ENCODE data around the gene ABCC9.
"Not testable (repeated sequence)": the region's sequence is repeated elsewhere in the genome, so short reads cannot be mapped to it uniquely, and the experiment has no call there.

ABCC9 gene

DNA sequence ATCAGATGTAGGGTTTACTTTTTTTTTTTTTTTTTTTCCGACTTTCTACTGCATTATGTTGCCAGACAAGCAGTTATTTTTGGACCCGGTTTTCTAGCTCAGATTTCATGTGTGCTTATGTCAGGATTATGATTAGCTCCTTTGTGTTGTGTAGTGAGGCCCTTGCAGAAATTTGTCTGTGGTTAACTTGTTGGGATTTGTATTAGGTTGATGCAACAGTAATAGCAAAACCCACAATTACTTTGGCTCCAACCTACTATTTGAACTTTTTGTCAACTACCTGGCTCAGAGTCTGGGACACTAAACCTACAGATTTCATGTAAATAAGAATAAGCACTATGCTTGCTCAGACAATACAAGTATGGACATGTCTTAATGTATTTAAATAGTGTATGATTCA is 122.6 kb downstream of the ABCC9 start:
- Histone ChIP-seq H3K79me2 (ENCODE audit: control insufficient read depth, insufficient read depth, low read length, unreplicated experiment) (no peaks in the 10 kb centered on the region), H3K4me3 (ENCODE audit: low read depth, low read length) (no peak overlapping the region), H2AFZ (ENCODE audit: low read length, unreplicated experiment) (no peak overlapping the region), H3K27ac (ENCODE audit: low read depth, low read length) (peak overlapping the region; percentile 46), H3K4me1 (ENCODE audit: control insufficient read depth, insufficient read depth, low read length, unreplicated experiment) (peaks cover 24% of the 10 kb centered on the region), H3K36me3 (ENCODE audit: insufficient read depth, low read length) (no peaks in the 10 kb centered on the region; the same call in 1 of the 2 replicates), H3K27me3 (ENCODE audit: insufficient read depth, low read length) (no peaks in the 10 kb centered on the region)

DNA sequence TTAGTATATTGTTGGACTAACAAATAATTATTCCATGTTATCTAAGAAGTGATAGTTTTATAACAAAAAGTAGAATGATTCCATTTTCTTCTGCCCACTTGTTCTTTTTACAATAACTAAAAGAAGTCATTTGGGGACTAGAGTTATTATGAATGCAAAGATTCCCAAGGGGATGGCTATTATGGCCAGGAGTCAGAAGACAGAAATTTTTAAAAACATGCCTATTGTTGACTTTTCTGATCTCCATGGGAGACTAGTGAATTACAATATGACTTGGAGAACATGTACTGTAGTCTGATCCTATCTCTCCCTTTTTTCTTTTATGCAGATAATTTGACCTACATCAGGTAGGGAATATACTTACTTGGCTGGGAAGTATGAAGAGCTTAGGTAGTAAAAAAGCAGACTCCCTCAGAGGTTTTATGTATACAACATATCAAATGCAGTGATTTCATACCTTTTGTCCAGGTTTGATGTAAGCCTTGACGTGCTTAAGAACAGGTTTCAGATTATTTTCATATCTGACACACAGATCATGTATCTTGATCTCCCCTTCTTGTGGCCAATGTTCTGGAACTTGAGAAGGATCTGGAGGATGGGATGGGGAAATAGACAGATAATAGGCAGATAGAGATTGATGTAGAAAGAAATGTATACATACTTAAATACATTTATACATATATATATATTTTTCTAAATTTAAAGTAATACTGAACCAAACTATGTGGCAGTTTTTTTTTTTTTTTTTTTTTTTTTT is 125.7 kb downstream of the ABCC9 start:
- no peak overlapping the region for H3K4me3 ChIP-seq (ENCODE audit: low read depth, low read length)
- H3K36me3 ChIP-seq (ENCODE audit: insufficient read depth, low read length) = peaks cover 15% of the 10 kb centered on the region
- no peaks in the 10 kb centered on the region for H3K79me2 ChIP-seq (ENCODE audit: control insufficient read depth, insufficient read depth, low read length, unreplicated experiment)
- peaks cover 24% of the 10 kb centered on the region for H3K4me1 ChIP-seq (ENCODE audit: control insufficient read depth, insufficient read depth, low read length, unreplicated experiment)
- H3K27ac ChIP-seq (ENCODE audit: low read depth, low read length) = peak overlapping the region; percentile 54
- no peaks in the 10 kb centered on the region for H3K27me3 ChIP-seq (ENCODE audit: insufficient read depth, low read length)
- no peak overlapping the region for H2AFZ ChIP-seq (ENCODE audit: low read length, unreplicated experiment)

DNA sequence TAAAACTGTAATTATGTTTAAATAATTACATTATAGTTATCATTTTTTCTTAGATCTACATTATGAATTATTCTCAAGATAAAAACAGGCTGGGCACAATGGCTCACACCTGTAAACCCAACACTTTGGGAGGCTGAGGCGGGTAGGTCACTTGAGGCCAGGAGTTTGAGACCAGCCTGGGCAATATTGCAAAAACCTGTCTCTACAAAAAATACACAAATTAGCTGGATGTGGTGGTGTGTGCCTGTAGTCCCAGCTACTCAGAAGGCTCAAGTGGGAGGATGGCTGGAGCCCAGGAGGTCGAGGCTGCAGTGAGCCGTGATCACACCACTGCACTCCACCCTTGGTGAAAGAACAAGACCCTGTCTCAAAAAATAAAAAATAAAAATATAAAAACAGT is 126.4 kb downstream of the ABCC9 start:
- Histone ChIP-seq H3K27ac (ENCODE audit: low read depth, low read length) (no peak overlapping the region), H3K27me3 (ENCODE audit: insufficient read depth, low read length) (no peaks in the 10 kb centered on the region), H3K4me1 (ENCODE audit: control insufficient read depth, insufficient read depth, low read length, unreplicated experiment) (peaks cover 20% of the 10 kb centered on the region), H3K79me2 (ENCODE audit: control insufficient read depth, insufficient read depth, low read length, unreplicated experiment) (no peaks in the 10 kb centered on the region), H3K4me3 (ENCODE audit: low read depth, low read length) (no peak overlapping the region), H2AFZ (ENCODE audit: low read length, unreplicated experiment) (no peak overlapping the region), H3K36me3 (ENCODE audit: insufficient read depth, low read length) (peaks cover 15% of the 10 kb centered on the region)

DNA sequence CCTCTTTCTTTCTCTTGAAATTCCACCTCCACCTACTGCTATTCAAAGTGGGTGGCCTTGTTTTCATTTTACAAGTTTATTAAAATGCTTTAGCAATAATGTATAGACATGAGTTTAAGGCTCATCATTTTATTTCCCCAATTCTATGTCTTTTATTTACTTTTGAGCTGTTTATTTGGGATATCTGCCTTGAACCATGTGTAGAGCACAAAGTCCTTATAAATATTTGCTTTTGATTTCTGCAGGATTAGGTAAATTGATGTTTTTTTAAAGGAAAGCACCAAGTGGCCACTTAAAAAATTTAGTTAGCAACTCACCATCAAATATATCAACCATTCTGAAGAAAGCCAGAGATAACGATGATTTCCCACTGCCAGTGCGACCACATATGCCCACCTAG is 126.9 kb downstream of the ABCC9 start:
- no peaks in the 10 kb centered on the region for H3K27me3 ChIP-seq (ENCODE audit: insufficient read depth, low read length)

DNA sequence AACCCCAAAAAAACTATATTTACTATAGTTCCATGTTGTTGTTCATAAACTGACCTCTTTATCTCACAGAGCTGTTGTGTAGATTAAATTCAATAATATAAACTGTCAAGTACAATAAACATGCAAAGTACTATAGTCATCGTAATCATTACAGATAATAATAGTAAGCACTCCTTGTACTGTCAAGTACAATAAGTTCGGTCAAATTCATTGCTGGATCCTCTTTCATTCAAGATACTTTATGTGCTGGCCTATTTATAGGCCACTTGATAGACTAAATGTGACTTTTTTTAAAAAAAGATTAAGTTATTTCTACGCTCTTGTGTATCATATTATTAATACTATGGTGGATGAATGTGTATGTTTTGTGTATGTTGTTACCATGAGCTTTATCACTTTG is 127.5 kb downstream of the ABCC9 start:
- Histone ChIP-seq H3K27ac (ENCODE audit: low read depth, low read length) (no peak overlapping the region), H2AFZ (ENCODE audit: low read length, unreplicated experiment) (no peak overlapping the region), H3K36me3 (ENCODE audit: insufficient read depth, low read length) (peaks cover 15% of the 10 kb centered on the region), H3K27me3 (ENCODE audit: insufficient read depth, low read length) (no peaks in the 10 kb centered on the region), H3K4me3 (ENCODE audit: low read depth, low read length) (no peak overlapping the region), H3K4me1 (ENCODE audit: control insufficient read depth, insufficient read depth, low read length, unreplicated experiment) (peaks cover 9% of the 10 kb centered on the region), H3K79me2 (ENCODE audit: control insufficient read depth, insufficient read depth, low read length, unreplicated experiment) (no peaks in the 10 kb centered on the region)

More for the DNA sequence above, 126.9 kb downstream of the ABCC9 start:
- H3K36me3 ChIP-seq (ENCODE audit: insufficient read depth, low read length) = peaks cover 15% of the 10 kb centered on the region
- no peak overlapping the region for H3K27ac ChIP-seq (ENCODE audit: low read depth, low read length)
- H3K4me1 ChIP-seq (ENCODE audit: control insufficient read depth, insufficient read depth, low read length, unreplicated experiment) = peaks cover 15% of the 10 kb centered on the region
- no peaks in the 10 kb centered on the region for H3K79me2 ChIP-seq (ENCODE audit: control insufficient read depth, insufficient read depth, low read length, unreplicated experiment)
- H3K4me3 ChIP-seq (ENCODE audit: low read depth, low read length) = no peak overlapping the region
- H2AFZ ChIP-seq (ENCODE audit: low read length, unreplicated experiment) = no peak overlapping the region

DNA sequence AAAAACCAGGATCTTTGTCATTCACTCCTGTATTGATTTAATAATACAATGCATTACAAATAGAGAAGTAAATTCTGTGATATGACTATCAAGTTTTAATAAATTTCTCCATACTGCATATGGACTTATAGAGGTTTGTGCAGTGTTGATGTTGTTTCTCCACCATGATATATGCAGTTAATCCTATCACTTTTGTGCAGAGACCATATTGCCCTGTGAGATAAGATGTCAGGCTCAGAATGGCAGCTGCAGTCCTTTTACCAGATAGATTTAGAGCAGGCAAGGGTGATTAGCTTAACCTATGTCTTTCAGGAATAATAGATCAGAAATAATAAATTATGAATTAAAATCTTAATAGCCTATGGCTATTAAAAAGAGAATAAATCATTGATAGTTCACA is 128.1 kb downstream of the ABCC9 start:
- H3K27me3 ChIP-seq (ENCODE audit: insufficient read depth, low read length) = no peaks in the 10 kb centered on the region
- no peaks in the 10 kb centered on the region for H3K79me2 ChIP-seq (ENCODE audit: control insufficient read depth, insufficient read depth, low read length, unreplicated experiment)
- H3K27ac ChIP-seq (ENCODE audit: low read depth, low read length) = no peak overlapping the region
- H2AFZ ChIP-seq (ENCODE audit: low read length, unreplicated experiment) = no peak overlapping the region
- peaks cover 7% of the 10 kb centered on the region for H3K4me1 ChIP-seq (ENCODE audit: control insufficient read depth, insufficient read depth, low read length, unreplicated experiment)
- no peak overlapping the region for H3K4me3 ChIP-seq (ENCODE audit: low read depth, low read length)
- H3K36me3 ChIP-seq (ENCODE audit: insufficient read depth, low read length) = peaks cover 15% of the 10 kb centered on the region

DNA sequence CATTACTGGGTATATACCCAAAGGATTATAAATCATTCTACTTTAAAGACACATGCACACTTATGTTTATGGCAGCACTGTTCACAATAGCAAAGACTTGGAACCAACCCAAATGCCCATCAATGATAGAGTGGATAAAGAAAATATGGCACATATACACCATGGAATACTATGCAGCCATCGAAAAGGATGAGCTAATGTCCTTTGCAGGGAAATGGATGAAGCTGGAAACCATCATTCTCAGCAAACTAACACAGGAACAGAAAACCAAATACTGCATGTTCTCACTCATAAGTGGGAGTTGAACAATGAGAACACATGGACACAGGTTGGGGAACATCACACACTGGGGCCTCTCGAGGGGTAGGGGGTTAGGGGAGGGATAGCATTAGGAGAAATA is 128.9 kb downstream of the ABCC9 start:
- not testable (repeated sequence) for H3K27me3 ChIP-seq (ENCODE audit: insufficient read depth, low read length); H3K27ac ChIP-seq (ENCODE audit: low read depth, low read length); H3K4me3 ChIP-seq (ENCODE audit: low read depth, low read length); H3K4me1 ChIP-seq (ENCODE audit: control insufficient read depth, insufficient read depth, low read length, unreplicated experiment); H2AFZ ChIP-seq (ENCODE audit: low read length, unreplicated experiment); H3K79me2 ChIP-seq (ENCODE audit: control insufficient read depth, insufficient read depth, low read length, unreplicated experiment)
- peaks cover 15% of the 10 kb centered on the region for H3K36me3 ChIP-seq (ENCODE audit: insufficient read depth, low read length)

DNA sequence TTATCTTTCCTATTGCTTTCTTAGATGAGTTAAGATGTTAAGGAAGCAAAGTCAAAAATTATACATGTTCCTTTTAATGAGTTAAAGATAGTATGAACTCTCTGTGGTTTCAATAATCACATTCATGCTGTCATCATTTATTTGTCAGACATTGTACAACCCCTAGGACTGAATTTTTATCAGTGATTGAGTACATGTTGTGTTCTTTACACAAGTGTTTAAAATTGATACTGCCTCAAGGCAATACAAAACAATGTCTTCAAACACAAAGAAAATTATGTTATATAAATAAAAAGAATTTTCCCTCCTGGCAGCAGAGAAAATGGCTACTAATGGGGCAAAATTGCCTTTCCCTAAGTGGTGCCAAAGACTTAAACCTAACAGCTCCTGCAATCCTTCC is 132.1 kb downstream of the ABCC9 start:
- Histone ChIP-seq H3K4me3 (ENCODE audit: low read depth, low read length) (no peak overlapping the region), H3K79me2 (ENCODE audit: control insufficient read depth, insufficient read depth, low read length, unreplicated experiment) (no peaks in the 10 kb centered on the region), H2AFZ (ENCODE audit: low read length, unreplicated experiment) (no peak overlapping the region), H3K27me3 (ENCODE audit: insufficient read depth, low read length) (no peaks in the 10 kb centered on the region), H3K4me1 (ENCODE audit: control insufficient read depth, insufficient read depth, low read length, unreplicated experiment) (no peaks in the 10 kb centered on the region), H3K36me3 (ENCODE audit: insufficient read depth, low read length) (peaks cover 23% of the 10 kb centered on the region), H3K27ac (ENCODE audit: low read depth, low read length) (no peak overlapping the region)

DNA sequence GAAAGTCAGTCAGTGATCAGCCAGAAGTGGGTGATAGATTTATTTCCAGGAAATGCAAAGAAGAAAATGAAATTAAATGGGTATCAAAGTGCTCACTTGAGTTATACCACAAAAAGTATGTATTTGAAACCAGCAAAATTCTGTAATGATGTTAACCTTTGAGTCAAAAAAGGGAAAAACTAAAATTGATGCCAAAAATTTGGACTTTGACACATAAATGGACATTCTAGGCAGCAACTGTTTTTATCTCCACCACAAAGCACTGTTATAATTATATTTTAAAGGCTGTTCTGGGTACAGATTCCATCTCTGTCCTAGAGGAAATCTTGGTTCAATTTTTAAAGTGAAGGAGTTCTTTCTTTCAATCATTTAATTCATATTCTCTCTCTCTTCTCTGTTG is 135.0 kb downstream of the ABCC9 start:
- H3K27me3 ChIP-seq (ENCODE audit: insufficient read depth, low read length) = no peaks in the 10 kb centered on the region
- H3K4me3 ChIP-seq (ENCODE audit: low read depth, low read length) = no peak overlapping the region
- no peak overlapping the region for H3K27ac ChIP-seq (ENCODE audit: low read depth, low read length)
- no peaks in the 10 kb centered on the region for H3K79me2 ChIP-seq (ENCODE audit: control insufficient read depth, insufficient read depth, low read length, unreplicated experiment)
- H3K4me1 ChIP-seq (ENCODE audit: control insufficient read depth, insufficient read depth, low read length, unreplicated experiment) = no peaks in the 10 kb centered on the region
- no peak overlapping the region for H2AFZ ChIP-seq (ENCODE audit: low read length, unreplicated experiment)
- peaks cover 21% of the 10 kb centered on the region; the same call in 1 of the 2 replicates for H3K36me3 ChIP-seq (ENCODE audit: insufficient read depth, low read length)

DNA sequence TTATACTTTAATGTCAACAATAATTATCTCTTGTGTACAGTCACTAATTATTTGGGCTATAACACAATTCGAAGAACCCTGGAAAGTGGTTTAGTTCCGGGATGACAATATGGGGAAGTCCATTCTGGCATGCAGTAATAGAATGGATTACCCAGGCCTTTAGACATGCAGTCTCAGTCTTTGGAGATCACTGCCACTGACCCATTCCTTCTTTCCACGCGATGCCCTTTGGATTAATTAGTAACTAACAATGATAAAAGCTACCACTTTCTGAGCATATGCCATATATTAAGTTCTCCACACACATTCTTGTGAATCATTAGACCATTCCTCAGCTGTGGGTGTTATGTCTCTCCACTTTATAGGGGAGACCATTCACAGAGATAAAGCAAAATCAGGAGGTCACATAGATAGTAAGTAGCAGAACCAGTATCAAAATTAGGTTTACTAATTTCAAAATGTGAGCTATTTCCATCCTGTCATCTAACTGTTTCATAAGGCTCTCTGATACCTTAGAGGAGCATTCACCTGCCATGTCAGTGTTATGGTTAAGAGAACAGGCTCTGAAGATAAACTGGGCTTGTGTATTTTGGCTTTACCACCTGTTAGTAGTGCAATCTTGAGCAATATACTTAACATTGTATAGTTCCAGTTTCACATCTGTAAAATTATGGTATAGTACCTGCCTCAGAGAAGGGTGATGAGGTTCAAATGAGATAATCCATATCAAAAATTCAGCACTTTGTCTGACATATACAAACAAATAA is 139.5 kb downstream of the ABCC9 start:
- no peaks in the 10 kb centered on the region for H3K27me3 ChIP-seq (ENCODE audit: insufficient read depth, low read length)
- H3K27ac ChIP-seq (ENCODE audit: low read depth, low read length) = no peak overlapping the region

DNA sequence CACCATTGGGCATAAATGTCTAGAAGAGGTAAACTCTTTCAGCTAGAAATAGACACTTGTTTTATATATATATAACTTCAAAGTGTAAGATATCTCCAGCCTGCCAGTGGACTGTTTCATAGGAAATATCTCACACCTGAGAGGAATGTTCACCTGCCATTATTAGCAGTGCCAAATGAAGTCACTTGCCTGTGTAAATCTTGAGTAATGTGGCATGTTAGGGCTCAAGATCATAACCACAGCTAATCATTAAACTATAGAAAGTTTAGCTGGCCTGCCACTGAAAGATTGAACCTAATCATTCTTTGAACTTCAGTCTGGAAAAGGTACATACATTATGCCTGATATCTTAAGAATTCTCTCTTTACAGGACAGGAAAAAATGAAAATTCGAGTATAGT is 141.2 kb downstream of the ABCC9 start:
- peaks cover 13% of the 10 kb centered on the region; the same call in 1 of the 2 replicates for H3K36me3 ChIP-seq (ENCODE audit: insufficient read depth, low read length)
- no peak overlapping the region for H3K27ac ChIP-seq (ENCODE audit: low read depth, low read length)
- no peaks in the 10 kb centered on the region for H3K27me3 ChIP-seq (ENCODE audit: insufficient read depth, low read length)
- H3K4me1 ChIP-seq (ENCODE audit: control insufficient read depth, insufficient read depth, low read length, unreplicated experiment) = no peaks in the 10 kb centered on the region
- no peak overlapping the region for H3K4me3 ChIP-seq (ENCODE audit: low read depth, low read length)
- H2AFZ ChIP-seq (ENCODE audit: low read length, unreplicated experiment) = no peak overlapping the region
- H3K79me2 ChIP-seq (ENCODE audit: control insufficient read depth, insufficient read depth, low read length, unreplicated experiment) = no peaks in the 10 kb centered on the region

More for the DNA sequence above, 139.5 kb downstream of the ABCC9 start:
- H3K4me1 ChIP-seq (ENCODE audit: control insufficient read depth, insufficient read depth, low read length, unreplicated experiment) = no peaks in the 10 kb centered on the region
- peaks cover 13% of the 10 kb centered on the region; the same call in 1 of the 2 replicates for H3K36me3 ChIP-seq (ENCODE audit: insufficient read depth, low read length)
- no peaks in the 10 kb centered on the region for H3K79me2 ChIP-seq (ENCODE audit: control insufficient read depth, insufficient read depth, low read length, unreplicated experiment)
- no peak overlapping the region for H2AFZ ChIP-seq (ENCODE audit: low read length, unreplicated experiment)
- no peak overlapping the region for H3K4me3 ChIP-seq (ENCODE audit: low read depth, low read length)

Measured in ACC112 (cell line).